Measurements from ENCODE around the gene ARL4D.

DNA sequence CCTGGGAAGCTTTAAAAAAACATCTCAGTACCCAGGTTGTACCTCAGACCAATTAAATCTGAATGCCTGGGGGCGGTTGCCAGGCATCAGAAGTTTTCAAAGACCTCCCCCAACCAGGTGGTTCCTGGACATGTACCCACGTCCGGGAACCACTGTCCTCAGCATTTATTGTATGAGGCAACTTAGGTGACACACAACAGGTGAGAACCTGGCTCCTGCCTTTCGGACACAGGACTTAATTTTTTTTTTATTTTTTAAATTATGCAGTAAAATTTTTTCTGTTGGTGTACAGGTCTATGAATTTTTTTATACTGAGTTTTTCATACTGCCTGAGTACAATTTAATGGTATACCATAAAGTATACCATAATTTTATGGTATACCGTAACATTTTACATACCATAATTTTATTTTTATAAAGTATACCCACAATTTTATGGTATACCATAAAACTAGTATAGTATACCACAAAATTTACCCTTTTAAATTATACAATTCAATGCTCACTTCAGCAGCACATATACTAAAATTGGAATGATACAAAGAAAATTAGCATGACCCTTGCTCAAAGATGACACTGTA is 46.3 kb downstream of the ARL4D start:
- no peak for TF ChIP-seq EP300 (IDR thresholded peaks at IDR 0.05)
- TF ChIP-seq, protein P1, sequence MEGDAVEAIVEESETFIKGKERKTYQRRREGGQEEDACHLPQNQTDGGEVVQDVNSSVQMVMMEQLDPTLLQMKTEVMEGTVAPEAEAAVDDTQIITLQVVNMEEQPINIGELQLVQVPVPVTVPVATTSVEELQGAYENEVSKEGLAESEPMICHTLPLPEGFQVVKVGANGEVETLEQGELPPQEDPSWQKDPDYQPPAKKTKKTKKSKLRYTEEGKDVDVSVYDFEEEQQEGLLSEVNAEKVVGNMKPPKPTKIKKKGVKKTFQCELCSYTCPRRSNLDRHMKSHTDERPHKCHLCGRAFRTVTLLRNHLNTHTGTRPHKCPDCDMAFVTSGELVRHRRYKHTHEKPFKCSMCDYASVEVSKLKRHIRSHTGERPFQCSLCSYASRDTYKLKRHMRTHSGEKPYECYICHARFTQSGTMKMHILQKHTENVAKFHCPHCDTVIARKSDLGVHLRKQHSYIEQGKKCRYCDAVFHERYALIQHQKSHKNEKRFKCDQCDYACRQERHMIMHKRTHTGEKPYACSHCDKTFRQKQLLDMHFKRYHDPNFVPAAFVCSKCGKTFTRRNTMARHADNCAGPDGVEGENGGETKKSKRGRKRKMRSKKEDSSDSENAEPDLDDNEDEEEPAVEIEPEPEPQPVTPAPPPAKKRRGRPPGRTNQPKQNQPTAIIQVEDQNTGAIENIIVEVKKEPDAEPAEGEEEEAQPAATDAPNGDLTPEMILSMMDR (IDR thresholded peaks at IDR 0.05), result no peak
